ENCODE results near the gene TNC. TPM values are rescaled to one million over a fixed set of nuclear protein-coding genes. Genes with fewer than 3 reads are reported as not detected.

Gene TNC
- total RNA-seq, 1 experiment from 2014 or later, result 5.7 TPM

DNA sequence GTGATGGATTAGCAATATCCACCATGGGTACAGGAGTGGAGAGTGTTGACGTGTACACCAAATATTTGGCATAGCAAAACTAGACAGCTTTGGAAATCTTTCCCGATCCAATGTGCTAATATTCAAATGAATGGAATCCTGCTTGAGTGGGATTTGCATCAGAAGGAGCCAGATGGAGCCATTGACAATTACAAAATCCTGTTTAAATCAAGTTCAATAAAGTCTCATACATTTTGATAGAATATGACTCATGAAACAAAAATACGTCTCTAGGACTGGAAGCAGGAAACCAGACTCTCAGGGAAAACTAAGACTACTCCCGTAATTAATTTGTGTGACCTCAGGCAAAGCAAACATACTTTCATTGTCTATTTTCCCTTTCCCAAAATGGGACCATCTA, 13.0 kb downstream of the TNC start:
- in situ Hi-C loops (cut with HindIII; ENCODE audit: low pct_unique_long_range_greater_than_20kb, low sequenced_read_pairs) (no loop called here), intact Hi-C loops (cut with micrococcal nuclease; ENCODE audit: unreplicated experiment) (no loop called here)
- TF ChIP-seq TCF7L2 (IDR thresholded peaks at IDR 0.05; ENCODE audit: low read depth, low read length) (no peak), SIN3A (IDR thresholded peaks at IDR 0.05; ENCODE audit: borderline replicate concordance, insufficient read depth, low read depth, low read length) (no peak), POLR2AphosphoS5 (IDR thresholded peaks at IDR 0.05; ENCODE audit: low read depth, low read length) (no peak)
- TF ChIP-seq, protein P1, sequence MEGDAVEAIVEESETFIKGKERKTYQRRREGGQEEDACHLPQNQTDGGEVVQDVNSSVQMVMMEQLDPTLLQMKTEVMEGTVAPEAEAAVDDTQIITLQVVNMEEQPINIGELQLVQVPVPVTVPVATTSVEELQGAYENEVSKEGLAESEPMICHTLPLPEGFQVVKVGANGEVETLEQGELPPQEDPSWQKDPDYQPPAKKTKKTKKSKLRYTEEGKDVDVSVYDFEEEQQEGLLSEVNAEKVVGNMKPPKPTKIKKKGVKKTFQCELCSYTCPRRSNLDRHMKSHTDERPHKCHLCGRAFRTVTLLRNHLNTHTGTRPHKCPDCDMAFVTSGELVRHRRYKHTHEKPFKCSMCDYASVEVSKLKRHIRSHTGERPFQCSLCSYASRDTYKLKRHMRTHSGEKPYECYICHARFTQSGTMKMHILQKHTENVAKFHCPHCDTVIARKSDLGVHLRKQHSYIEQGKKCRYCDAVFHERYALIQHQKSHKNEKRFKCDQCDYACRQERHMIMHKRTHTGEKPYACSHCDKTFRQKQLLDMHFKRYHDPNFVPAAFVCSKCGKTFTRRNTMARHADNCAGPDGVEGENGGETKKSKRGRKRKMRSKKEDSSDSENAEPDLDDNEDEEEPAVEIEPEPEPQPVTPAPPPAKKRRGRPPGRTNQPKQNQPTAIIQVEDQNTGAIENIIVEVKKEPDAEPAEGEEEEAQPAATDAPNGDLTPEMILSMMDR (IDR thresholded peaks at IDR 0.05), result no peak
- TF ChIP-seq, protein P2, sequence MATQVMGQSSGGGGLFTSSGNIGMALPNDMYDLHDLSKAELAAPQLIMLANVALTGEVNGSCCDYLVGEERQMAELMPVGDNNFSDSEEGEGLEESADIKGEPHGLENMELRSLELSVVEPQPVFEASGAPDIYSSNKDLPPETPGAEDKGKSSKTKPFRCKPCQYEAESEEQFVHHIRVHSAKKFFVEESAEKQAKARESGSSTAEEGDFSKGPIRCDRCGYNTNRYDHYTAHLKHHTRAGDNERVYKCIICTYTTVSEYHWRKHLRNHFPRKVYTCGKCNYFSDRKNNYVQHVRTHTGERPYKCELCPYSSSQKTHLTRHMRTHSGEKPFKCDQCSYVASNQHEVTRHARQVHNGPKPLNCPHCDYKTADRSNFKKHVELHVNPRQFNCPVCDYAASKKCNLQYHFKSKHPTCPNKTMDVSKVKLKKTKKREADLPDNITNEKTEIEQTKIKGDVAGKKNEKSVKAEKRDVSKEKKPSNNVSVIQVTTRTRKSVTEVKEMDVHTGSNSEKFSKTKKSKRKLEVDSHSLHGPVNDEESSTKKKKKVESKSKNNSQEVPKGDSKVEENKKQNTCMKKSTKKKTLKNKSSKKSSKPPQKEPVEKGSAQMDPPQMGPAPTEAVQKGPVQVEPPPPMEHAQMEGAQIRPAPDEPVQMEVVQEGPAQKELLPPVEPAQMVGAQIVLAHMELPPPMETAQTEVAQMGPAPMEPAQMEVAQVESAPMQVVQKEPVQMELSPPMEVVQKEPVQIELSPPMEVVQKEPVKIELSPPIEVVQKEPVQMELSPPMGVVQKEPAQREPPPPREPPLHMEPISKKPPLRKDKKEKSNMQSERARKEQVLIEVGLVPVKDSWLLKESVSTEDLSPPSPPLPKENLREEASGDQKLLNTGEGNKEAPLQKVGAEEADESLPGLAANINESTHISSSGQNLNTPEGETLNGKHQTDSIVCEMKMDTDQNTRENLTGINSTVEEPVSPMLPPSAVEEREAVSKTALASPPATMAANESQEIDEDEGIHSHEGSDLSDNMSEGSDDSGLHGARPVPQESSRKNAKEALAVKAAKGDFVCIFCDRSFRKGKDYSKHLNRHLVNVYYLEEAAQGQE (IDR thresholded peaks at IDR 0.05; ENCODE audit: insufficient read depth in 1 of 2, low read depth in 2 of 2, low read length in 1 of 2), result no peak
- H3K9me3 ChIP-seq (ENCODE audit: control insufficient read depth, insufficient read depth, low read depth, low read length), result no peaks in the 10 kb centered on the region
- POLR2A ChIA-PET, result no interaction called here
- no TSS peak for BruUV-seq (replicated peaks)
- DNase-seq (ENCODE audit: low read depth, low spot score) (no peak), ATAC-seq (no peak)
- no peak overlapping the region for H3K4me3 ChIP-seq (ENCODE audit: low read depth in 2 of 2, low read length in 2 of 2)
- H3K27ac ChIP-seq (ENCODE audit: low read length), result no peak overlapping the region
- H3K4me1 ChIP-seq (ENCODE audit: control insufficient read depth, insufficient read depth, low read length), result no peaks in the 10 kb centered on the region
- CTCF ChIA-PET, result no interaction called here
- no peaks in the 10 kb centered on the region for H3K36me3 ChIP-seq (ENCODE audit: control insufficient read depth, insufficient read depth, low read length)
- no peaks in the 10 kb centered on the region for H3K27me3 ChIP-seq (ENCODE audit: control insufficient read depth, insufficient read depth, low read length)

DNA sequence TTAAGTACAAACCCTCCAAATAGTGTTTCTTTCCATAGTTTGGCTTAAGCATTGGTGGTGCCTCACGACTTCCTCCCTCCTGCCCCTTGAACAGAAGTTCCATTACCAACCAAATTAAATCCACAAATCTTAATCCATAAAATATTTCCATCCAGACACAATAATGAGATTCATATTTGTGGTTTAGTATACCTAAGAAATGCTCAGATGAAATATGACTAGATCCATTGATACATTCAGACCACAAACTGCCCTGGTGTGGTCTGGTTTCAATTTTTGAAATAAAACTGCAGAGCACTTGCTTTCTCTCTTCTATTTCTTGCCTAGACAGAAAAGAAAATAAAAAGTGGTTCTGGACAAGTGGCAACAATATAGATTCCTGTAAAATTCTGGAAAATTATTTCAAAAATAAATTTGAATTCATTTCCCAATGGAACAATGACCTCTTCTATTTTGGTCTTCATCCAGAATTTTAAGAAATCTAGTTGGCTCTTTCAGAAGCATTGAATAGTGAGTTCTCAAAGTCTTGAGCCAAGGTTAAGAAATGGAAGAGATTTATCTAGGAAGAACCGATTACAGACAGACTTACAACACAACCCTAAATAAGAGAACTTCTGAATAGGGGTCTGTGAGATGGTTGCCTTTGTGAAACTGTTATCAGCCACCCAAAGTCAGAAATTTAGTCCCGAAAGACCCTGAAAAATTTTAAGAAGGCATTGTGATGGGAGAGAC, 14.0 kb downstream of the TNC start:
- BruUV-seq (replicated peaks), result no TSS peak
- intact Hi-C loops (cut with micrococcal nuclease; ENCODE audit: unreplicated experiment), result no loop called here
- H3K9me3 ChIP-seq (ENCODE audit: control insufficient read depth, insufficient read depth, low read depth, low read length), result no peaks in the 10 kb centered on the region
- H3K4me3 ChIP-seq (ENCODE audit: low read depth in 2 of 2, low read length in 2 of 2), result no peak overlapping the region
- TF ChIP-seq TCF7L2 (IDR thresholded peaks at IDR 0.05; ENCODE audit: low read depth, low read length) (no peak), POLR2AphosphoS5 (IDR thresholded peaks at IDR 0.05; ENCODE audit: low read depth, low read length) (no peak), SIN3A (IDR thresholded peaks at IDR 0.05; ENCODE audit: borderline replicate concordance, insufficient read depth, low read depth, low read length) (no peak)
- TF ChIP-seq, protein P2 (IDR thresholded peaks at IDR 0.05; ENCODE audit: insufficient read depth in 1 of 2, low read depth in 2 of 2, low read length in 1 of 2), result no peak
- TF ChIP-seq, protein P1 (IDR thresholded peaks at IDR 0.05), result no peak
- no peak for ATAC-seq
- no peaks in the 10 kb centered on the region for H3K4me1 ChIP-seq (ENCODE audit: control insufficient read depth, insufficient read depth, low read length)
- CTCF ChIA-PET, result no interaction called here
- no peak overlapping the region for H3K27ac ChIP-seq (ENCODE audit: low read length)
- in situ Hi-C loops (cut with HindIII; ENCODE audit: low pct_unique_long_range_greater_than_20kb, low sequenced_read_pairs), result no loop called here
- no peaks in the 10 kb centered on the region for H3K27me3 ChIP-seq (ENCODE audit: control insufficient read depth, insufficient read depth, low read length)
- H3K36me3 ChIP-seq (ENCODE audit: control insufficient read depth, insufficient read depth, low read length), result no peaks in the 10 kb centered on the region
- no peak for DNase-seq (ENCODE audit: low read depth, low spot score)
- POLR2A ChIA-PET, result no interaction called here
